NCI-H82 treated with DMSO at 0.1 percent for 48 hours (cell line): ENCODE results near the gene NEK9.

ENCODE experiments used
- DNase-seq: peaks from one replicate; lab custom pipeline; 2025; ENCODE audit not compliant: unreplicated experiment; lab: John Stamatoyannopoulos, UW

The NEK9 gene

DNA sequence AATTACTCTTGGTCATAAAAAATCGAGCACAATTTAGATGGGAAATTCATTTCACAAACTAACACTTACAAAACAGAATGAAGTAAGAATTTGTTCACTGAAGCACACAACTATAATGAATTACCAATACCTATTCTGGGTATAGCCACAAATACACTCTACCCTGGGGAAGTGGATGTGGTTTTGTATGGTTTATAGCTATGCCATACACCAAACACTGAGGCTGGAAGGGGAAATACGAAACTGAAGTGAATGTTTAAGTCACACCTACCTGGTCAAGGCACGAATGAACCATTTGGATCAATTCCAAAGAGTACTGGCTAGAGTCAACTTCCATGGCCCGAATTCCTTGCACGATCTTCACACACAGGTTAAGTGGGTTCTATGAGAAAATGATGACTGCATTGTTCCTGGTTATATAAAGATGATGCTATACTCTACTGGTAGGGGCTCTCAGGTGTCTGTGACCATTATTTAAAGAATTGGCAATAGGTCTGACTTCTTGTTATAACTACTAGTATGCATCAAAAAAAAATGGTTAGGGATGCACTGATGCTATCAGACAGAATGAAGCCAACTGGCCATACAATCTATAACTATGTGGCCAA is 12.8 kb downstream of the NEK9 start:
- DNase-seq = no peak

DNA sequence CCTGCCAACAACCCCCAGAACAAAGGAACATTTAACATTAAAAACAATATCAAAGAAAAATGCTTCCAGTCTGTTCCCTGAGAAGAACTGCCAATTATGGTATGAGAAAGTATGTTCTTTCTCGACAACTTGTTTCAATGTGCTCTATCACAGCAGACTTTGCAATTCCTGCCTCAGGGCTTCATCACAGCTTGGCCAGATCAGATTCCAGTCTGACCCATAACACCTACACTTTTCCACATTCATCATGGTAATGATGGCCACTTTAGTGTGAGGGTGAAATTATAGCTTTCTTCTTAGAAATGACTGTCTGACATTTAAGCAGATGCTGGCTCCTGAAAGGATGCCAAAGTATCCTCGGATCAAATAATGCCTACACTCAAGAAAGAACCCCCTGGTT is 17.0 kb downstream of the NEK9 start:
- no peak for DNase-seq

DNA sequence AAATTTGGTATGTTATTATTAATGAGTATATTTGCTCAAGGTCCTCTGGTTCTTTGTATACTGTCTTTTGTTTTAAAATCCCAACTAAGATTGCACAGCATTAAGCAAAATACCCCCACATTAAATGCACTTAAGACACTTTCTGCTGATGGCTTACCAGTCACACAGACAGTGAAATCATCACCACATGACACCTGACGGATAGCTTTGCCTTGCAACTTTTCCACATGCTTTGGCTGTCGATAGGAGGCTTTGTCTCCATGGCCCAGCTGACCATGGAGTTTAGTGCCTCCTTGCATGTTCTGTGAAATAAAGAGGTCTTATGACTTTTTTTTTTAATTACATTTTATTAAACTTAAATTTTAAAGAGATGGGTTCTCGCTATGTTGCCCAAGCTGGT is 19.7 kb downstream of the NEK9 start:
- no peak for DNase-seq

DNA sequence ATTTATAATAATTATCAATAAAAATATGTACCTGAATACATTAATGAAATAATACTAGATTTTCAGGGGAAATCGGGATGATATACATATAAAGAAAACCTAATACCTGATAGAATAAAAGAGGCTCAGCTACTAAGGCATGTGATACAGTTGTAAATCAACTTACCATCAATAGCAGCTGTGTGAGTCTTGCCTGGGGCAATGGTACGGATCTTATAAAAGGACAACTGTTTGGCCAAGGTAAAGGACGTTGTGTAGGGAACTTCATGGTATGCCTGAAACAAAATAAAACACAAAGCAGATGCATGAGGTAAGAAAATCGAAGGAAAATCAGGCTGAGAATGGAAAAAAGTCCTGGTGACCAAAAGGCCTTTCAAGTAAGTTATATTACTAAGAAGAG is 25.4 kb downstream of the NEK9 start:
- no peak for DNase-seq

DNA sequence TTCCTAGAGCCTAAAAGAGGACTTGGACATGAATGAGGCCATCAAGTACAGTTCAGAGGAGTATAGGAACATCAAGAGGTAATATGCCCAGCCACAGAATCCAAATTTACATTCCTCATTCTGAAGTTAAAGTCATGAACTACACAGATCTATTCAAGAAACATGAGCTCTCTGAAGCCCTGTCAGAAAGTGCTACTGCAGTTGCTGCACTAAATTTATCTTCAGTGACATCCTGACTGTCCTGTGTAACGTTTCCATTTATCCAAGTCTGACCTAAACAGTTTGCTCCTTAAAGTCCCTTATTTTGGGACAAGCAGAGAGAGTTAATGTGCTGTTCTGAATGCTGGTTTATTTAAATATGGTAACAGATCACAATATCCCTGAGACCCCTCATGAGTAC is 28.2 kb downstream of the NEK9 start:
- DNase-seq = no peak

DNA sequence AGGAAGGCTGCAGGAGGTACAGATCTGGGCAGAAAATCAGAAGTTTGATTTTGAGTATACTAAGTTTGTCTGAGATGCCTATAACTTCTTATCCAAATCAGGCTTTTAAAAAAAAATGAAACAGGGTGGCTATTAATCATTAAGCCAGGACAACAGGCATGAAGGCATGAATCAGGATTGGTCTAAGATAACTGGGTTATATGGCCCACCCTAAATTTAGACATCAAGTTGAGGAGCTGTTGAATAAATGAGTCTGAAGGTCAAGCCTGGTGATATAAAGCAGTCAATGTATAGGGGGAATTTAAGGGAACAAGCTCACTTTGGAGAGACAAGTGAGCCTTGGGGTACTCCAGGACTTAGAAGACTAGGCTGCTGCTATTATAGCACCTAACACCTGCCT is 28.6 kb downstream of the NEK9 start:
- DNase-seq = no peak

DNA sequence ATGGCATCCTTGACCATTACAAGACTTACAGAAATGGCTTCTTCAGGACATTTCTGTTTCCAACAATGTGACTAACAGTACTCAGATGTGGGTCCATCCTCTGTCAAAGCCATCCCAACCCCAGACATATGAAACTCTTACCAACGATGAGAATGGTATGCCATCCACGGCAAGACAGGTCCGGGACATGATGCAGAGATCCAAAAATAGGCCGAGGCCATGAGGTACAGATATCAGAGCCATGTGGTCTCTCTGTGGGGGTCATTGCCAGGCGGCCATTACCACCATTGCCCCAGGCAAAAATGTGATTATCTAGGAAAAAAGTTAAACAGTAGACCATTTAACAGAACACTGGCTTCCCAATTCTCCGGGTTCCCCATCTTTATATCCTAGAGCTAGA is 29.9 kb downstream of the NEK9 start:
- DNase-seq = no peak

DNA sequence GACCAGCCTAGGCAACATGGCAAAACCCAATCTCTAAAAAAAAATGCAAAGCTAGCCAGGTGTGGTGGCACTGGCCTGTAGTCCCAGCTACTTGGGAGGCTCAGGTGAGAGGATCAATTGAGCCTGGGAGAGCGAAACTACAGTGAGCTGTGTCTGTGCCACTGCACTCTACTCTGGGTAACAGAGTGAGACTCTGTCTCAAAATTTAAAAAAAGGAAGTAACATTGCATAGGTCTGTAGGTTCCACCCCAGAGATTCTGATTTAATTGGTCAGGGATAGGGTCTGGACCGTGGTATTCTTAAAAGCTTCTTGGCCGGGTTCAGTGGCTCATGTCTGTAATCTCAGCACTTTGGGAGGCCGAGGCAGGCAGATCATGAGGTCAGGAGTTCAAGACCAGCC is 31.2 kb downstream of the NEK9 start:
- no peak for DNase-seq

DNA sequence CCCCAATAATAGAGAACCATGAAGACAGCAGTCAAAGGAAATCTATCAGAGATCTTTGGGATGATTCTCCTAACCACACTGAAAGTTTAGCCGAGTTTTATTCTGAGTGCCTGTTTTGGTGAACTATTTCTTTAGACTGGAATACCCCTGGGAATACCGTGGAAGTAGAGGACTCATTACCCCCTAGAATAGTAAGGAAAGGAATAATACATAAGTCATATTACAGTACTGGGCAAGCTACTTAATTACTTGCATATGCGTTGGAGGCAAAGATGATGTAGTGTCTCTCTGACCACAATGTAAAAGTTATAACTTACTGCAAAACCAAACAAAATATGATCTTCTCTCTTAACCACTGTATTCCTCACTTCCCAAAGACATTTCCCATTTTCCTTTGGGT is 32.0 kb downstream of the NEK9 start:
- no peak for DNase-seq

DNA sequence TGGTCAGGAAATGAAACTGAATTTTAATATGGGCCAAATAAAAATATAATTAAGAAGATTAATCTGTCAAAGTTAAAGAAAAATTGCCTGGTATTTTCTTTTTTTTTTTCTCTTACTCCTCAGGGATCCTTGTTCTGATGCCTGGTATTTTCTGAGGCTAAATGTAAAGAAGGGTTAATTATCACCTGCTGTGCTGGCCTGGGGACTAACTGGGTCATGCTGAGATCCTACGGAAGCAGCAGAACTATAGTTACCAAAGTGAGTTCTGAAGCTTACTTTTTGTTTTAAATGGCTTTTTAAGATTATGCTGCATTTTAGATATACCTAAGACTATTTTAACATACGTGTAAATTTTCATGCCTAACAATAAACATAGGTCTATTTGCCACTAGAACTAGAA is 34.1 kb downstream of the NEK9 start:
- no peak for DNase-seq

DNA sequence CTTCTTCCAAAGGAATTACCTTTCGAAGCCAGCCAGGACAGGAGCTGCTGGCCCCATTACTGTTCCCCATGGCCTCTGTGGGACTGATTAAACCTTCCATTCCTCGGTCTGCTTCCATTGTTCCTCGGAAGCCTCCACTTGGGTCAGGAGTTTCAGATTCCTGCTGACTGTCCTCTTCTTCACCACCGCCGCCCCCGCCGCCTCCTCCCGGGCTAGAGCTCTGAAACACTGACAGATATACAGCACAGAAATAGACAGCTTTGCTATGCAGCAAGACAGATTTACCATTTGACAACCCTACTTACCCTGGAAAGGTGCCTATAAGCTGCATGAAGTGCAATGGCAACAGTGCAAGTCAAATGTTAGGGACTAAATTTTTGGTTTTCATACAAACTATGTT is 35.6 kb downstream of the NEK9 start:
- no peak for DNase-seq

DNA sequence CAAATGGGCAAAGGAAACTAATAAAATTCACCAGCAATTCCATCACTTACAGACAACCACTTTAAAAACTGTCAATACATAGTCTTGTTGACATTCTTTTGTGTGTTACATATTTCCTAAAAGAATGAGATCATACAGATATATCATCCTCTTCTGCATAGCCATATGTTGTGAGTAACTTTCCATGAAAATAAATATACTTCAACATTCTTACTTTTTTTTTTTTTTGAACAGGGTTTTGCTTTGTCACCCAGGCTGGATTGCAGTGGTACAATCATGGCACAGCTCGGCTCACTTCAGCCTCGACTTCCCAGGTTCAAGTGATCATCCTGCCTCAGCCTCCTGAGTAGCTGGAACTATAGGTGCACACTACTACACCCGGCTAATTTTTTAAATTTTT is 36.5 kb downstream of the NEK9 start:
- no peak for DNase-seq

DNA sequence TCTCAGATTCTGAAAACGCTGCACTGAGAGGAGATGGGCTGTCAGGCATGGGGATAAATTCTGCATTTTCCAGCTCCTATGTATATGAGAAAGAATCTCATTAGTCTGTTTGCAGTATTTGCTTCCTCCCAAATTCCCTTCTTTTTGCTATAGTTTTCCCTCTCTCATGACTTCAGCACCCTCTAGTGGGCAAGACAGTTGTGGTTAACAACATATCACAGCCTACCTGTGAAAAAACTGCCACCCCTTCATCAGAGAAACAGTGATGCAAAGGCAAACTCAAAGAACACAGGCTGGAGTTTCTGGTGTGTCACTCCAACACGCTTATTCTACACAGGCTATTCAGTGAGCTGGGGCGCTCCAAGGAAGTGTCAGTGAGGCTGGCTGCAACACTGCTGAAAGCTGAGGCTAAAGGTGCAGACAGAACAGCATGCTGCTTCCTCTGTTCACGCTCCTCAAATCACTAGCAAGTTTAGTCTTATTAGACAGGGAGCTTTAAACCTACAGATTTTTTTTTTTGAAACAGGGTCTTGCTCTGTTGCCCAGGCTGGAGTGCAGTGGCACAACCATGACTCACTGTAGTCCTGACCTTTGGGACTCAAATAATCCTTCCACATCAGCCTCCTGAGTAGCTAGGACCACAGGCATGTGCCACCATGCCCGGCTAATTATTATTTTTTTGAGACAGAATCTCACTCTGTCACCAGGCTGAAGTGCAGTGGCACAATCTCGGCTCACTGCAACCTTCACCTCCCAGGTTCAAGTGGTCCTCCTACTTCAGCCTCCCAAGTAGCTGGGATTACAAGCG is 38.1 kb downstream of the NEK9 start:
- DNase-seq = peak; percentile 1

DNA sequence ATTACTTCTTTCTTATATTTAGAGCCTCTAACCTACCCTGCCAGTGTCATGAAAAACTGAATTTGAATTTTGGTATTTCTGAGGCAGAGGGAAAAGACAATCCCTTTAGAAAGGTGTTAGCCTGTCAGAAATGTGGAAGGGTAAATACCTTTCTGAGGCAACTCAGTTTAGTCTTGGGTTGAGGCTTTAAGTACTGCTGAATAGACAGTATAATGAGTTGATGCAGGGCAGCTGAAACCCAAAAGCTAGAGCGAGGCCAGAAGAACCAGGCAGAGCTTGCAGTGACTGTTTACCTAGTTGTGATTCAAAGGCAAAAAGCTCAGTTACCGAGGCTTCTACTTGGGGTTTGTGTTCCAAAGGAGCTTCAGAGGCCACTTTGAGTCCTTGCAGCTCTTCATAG is 38.7 kb downstream of the NEK9 start:
- no peak for DNase-seq

DNA sequence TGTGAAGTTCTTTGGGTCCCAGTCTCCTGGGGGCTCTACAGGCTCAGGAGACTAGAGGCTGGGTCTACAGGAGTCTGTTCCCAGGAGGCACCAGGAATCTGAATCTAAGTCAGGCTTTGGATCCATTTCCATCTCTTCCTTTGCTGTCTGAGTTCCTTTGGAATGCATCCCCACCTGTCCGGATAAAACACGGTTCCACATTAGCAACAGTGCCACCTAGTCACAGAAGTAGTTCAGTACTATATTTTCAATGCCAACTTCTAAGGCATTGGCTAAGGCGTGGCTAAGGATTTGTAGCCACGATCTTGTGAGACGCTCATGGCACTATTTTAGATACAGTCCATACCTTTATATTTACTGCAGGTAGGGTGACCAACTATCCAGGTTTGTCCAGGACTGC is 42.3 kb downstream of the NEK9 start:
- DNase-seq = no peak

DNA sequence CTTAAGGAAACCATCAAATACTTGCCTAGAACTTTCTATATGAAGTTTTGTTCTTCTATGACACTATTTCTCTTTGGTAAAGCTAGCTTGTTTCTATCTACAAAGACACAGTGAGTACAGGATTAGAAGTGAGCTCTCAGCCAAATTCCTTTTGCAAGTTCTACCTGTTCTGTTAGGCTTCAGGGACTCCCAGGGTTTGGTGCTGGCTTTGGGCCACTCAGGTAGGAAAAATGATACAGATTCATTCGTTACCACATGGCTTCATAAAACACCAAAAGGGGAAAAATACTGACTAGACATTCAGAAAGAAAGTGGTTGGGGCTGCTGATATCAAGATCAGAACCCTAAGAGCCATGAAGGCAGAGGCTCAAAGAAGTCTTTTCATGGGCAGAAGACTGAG is 43.6 kb downstream of the NEK9 start:
- no peak for DNase-seq

DNA sequence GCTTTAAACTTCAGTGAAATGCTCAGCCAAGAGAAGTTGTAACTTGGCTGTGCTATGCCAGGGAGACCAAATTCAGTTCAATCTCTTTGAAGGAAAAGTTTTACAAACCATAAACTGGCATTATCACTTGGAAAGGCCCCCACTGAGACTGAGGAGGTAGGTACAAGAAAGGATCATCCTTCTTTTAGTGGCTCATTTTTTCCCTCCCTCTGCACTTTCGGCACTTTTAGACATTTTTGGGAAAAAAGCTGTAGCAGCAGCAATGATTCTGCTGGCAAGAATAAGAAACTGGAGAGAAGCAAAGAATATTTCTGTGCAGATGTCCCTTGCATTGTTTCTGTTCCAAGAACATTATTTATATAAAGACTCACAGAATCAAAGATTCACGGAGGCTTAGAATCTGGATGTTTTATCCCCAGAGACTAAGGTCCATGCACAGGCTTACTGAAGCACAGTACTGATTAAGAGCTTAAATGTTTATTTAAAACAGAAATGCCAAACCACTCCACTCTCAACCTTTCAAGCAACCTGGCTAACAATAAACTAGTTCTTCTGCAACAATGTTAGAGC is 45.1 kb downstream of the NEK9 start:
- DNase-seq = no peak

DNA sequence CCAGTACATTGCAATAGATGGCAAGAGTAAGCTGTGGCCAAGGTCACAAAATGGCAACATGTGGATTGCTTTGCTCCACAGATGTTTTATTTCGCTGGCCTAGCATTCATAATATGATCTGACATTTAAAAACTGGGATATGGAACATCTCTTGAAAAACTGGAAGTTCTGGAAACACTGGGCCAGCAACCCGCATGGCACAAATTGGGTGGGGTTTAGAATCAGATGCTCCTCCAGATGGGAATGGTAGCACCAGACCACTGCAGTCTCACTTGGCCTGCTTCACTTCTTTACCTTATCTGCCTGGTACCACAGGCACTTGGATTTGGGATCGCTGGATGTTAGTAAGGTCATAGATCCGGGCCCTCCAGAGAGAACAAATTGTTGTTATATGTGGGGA is 47.3 kb downstream of the NEK9 start:
- no peak for DNase-seq

DNA sequence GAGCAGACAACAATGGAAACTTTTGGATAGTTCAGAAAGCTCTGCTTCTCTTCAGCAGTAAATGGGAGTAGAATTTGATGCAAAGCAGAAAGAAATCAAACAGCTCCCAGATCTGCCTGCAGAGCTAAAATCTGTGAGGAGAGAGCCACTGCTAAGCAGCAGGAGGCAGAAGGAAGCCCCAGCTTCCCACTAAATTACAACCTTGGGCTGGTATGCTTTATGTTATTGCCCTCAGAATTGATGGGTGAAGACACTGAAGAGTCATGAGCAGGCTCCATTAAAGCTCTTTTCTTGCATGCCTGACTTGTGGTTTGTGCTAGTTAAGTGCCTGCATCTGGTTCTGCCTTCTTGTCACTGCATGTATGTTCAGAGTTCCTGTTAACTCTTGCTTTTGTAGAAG is 49.1 kb downstream of the NEK9 start:
- DNase-seq = no peak

DNA sequence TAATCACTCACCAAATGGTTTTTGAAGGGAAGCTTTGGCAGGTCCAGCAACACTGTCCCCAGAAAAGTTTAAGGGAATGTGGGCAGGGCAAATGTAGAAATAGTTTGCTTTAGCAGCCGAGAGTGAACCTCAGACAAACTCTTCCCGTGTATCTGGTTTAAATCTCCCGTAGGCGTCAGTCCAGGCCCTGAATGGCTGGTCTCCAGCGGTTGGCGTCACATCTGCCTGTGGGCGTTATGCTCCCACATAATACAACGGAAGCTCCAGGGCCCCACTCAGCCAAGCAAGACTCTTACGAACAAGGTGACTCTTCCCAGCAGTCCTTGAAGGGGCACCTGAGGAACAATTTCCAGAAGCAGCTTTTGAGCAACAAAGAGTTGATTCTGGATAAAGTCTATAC is 56.5 kb downstream of the NEK9 start:
- no peak for DNase-seq

DNA sequence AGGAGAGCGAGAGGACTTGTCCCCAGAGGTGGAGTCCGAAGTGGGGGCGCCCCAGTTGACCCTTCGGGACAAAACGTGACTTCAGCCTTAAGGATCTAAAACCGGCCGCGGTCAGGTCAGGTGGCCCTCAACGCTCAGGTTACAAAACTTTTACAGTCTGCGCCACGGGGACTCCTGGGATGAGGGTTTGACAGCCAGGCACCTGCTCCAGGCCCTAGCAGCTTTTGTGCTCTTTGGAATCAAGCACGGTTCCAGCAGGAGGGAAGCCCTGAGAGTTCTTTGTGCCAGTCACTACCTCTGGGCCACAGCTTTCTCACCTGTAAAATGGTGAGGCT is 57.1 kb downstream of the NEK9 start:
- DNase-seq = no peak

DNA sequence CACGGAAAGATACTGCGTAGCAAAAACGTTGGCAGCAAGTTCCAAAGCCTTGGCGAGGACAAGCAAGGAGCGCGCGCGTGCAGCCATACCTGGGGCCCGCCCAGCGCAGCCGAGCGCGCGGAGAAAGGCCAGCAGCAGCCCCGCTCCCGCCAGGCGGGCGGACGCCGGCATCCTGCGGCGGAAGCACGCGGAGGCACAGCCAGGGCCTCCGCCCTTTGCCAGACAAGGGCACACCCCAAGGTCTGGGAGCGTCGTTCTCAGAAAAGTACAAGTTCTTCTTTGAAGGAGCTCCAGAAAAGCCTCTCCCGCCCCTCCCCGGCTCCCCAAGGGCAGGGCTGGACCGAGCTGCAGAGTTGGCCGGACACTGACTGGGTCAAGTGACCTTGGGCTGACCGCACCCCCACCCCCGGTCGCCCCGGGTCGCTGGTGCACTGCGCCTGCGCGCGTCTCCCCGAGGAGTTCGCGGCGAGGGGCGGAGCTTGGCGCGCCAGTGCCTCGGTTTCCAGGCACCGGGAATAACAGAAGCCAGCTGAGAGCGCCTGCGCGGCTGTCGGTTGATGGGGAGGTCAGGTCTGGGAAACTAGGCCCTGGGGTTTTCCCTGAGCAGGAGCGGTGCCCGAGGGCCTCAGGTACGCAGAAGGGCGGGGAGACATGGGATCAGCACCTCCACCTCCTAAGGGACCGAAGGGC is 57.6 kb downstream of the NEK9 start, which contains the start of gene ZC2HC1C:
TSS of gene ZC2HC1C (plus strand) at position 521 of the 690 bp plus-strand sequence. CDS start 933 bp downstream, outside the sequence.
- no peak for DNase-seq
